ENCODE results near the gene C5orf34.
"Not testable (repeated sequence)": the region's sequence is repeated elsewhere in the genome, so short reads cannot be mapped to it uniquely, and the experiment has no call there.

C5orf34 gene

GRCh38 chr5:43551731-43552130, 36.8 kb upstream of the C5orf34 start:
- Histone ChIP-seq H3K4me3 (ENCODE audit: low read depth, low read length) (no peak overlapping the region), H3K4me1 (ENCODE audit: control insufficient read depth, insufficient read depth, low read length, unreplicated experiment) (peaks cover 21% of the 10 kb centered on the region), H3K36me3 (ENCODE audit: insufficient read depth, low read length) (peaks cover 35% of the 10 kb centered on the region), H3K27ac (ENCODE audit: low read depth, low read length) (no peak overlapping the region), H3K79me2 (ENCODE audit: control insufficient read depth, insufficient read depth, low read length, unreplicated experiment) (peaks cover 66% of the 10 kb centered on the region), H2AFZ (ENCODE audit: low read length, unreplicated experiment) (no peak overlapping the region), H3K27me3 (ENCODE audit: insufficient read depth, low read length) (no peaks in the 10 kb centered on the region)

GRCh38 chr5:43549272-43549671, 34.3 kb upstream of the C5orf34 start:
- not testable (repeated sequence) for H2AFZ ChIP-seq (ENCODE audit: low read length, unreplicated experiment); H3K27me3 ChIP-seq (ENCODE audit: insufficient read depth, low read length); H3K27ac ChIP-seq (ENCODE audit: low read depth, low read length); H3K4me1 ChIP-seq (ENCODE audit: control insufficient read depth, insufficient read depth, low read length, unreplicated experiment); H3K4me3 ChIP-seq (ENCODE audit: low read depth, low read length)
- Histone ChIP-seq H3K79me2 (ENCODE audit: control insufficient read depth, insufficient read depth, low read length, unreplicated experiment) (peaks cover 48% of the 10 kb centered on the region), H3K36me3 (ENCODE audit: insufficient read depth, low read length) (peaks cover 45% of the 10 kb centered on the region)

- peaks cover 37% of the 10 kb centered on the region for H3K36me3 ChIP-seq (ENCODE audit: insufficient read depth, low read length)
- peaks cover 41% of the 10 kb centered on the region for H3K79me2 ChIP-seq (ENCODE audit: control insufficient read depth, insufficient read depth, low read length, unreplicated experiment)
- H3K27me3 ChIP-seq (ENCODE audit: insufficient read depth, low read length), result no peaks in the 10 kb centered on the region
- no peak overlapping the region for H2AFZ ChIP-seq (ENCODE audit: low read length, unreplicated experiment)
- H3K27ac ChIP-seq (ENCODE audit: low read depth, low read length), result no peak overlapping the region
- H3K4me1 ChIP-seq (ENCODE audit: control insufficient read depth, insufficient read depth, low read length, unreplicated experiment), result no peaks in the 10 kb centered on the region
- H3K4me3 ChIP-seq (ENCODE audit: low read depth, low read length), result no peak overlapping the region
Measured at GRCh38 chr5:43548358-43548757, 33.4 kb upstream of the C5orf34 start.

- Histone ChIP-seq H3K27me3 (ENCODE audit: insufficient read depth, low read length) (no peaks in the 10 kb centered on the region), H3K36me3 (ENCODE audit: insufficient read depth, low read length) (peaks cover 32% of the 10 kb centered on the region), H3K27ac (ENCODE audit: low read depth, low read length) (no peak overlapping the region), H3K4me3 (ENCODE audit: low read depth, low read length) (no peak overlapping the region), H2AFZ (ENCODE audit: low read length, unreplicated experiment) (no peak overlapping the region), H3K4me1 (ENCODE audit: control insufficient read depth, insufficient read depth, low read length, unreplicated experiment) (no peaks in the 10 kb centered on the region), H3K79me2 (ENCODE audit: control insufficient read depth, insufficient read depth, low read length, unreplicated experiment) (peaks cover 32% of the 10 kb centered on the region)
Measured at GRCh38 chr5:43547532-43547931, 32.6 kb upstream of the C5orf34 start.

- peaks cover 35% of the 10 kb centered on the region for H3K36me3 ChIP-seq (ENCODE audit: insufficient read depth, low read length)
- peaks cover 5% of the 10 kb centered on the region for H3K79me2 ChIP-seq (ENCODE audit: control insufficient read depth, insufficient read depth, low read length, unreplicated experiment)
- H3K4me3 ChIP-seq (ENCODE audit: low read depth, low read length), result no peak overlapping the region
- no peak overlapping the region for H3K27ac ChIP-seq (ENCODE audit: low read depth, low read length)
- no peaks in the 10 kb centered on the region for H3K4me1 ChIP-seq (ENCODE audit: control insufficient read depth, insufficient read depth, low read length, unreplicated experiment)
- no peaks in the 10 kb centered on the region for H3K27me3 ChIP-seq (ENCODE audit: insufficient read depth, low read length)
- no peak overlapping the region for H2AFZ ChIP-seq (ENCODE audit: low read length, unreplicated experiment)
Measured at GRCh38 chr5:43543434-43543833, 28.5 kb upstream of the C5orf34 start.

- H3K79me2 ChIP-seq (ENCODE audit: control insufficient read depth, insufficient read depth, low read length, unreplicated experiment), result peaks cover 5% of the 10 kb centered on the region
- no peaks in the 10 kb centered on the region for H3K4me1 ChIP-seq (ENCODE audit: control insufficient read depth, insufficient read depth, low read length, unreplicated experiment)
- H3K27me3 ChIP-seq (ENCODE audit: insufficient read depth, low read length), result no peaks in the 10 kb centered on the region
- H3K4me3 ChIP-seq (ENCODE audit: low read depth, low read length), result no peak overlapping the region
- H2AFZ ChIP-seq (ENCODE audit: low read length, unreplicated experiment), result no peak overlapping the region
- no peak overlapping the region for H3K27ac ChIP-seq (ENCODE audit: low read depth, low read length)
- peaks cover 29% of the 10 kb centered on the region for H3K36me3 ChIP-seq (ENCODE audit: insufficient read depth, low read length)
Measured at GRCh38 chr5:43540746-43541145, 25.8 kb upstream of the C5orf34 start.

GRCh38 chr5:43536972-43537371, 22.0 kb upstream of the C5orf34 start:
- Histone ChIP-seq H3K27me3 (ENCODE audit: insufficient read depth, low read length) (no peaks in the 10 kb centered on the region), H3K4me1 (ENCODE audit: control insufficient read depth, insufficient read depth, low read length, unreplicated experiment) (no peaks in the 10 kb centered on the region), H3K4me3 (ENCODE audit: low read depth, low read length) (no peak overlapping the region), H2AFZ (ENCODE audit: low read length, unreplicated experiment) (no peak overlapping the region), H3K79me2 (ENCODE audit: control insufficient read depth, insufficient read depth, low read length, unreplicated experiment) (no peaks in the 10 kb centered on the region), H3K27ac (ENCODE audit: low read depth, low read length) (no peak overlapping the region), H3K36me3 (ENCODE audit: insufficient read depth, low read length) (peaks cover 40% of the 10 kb centered on the region)

GRCh38 chr5:43533646-43534045, 18.7 kb upstream of the C5orf34 start:
- Histone ChIP-seq H3K4me1 (ENCODE audit: control insufficient read depth, insufficient read depth, low read length, unreplicated experiment) (no peaks in the 10 kb centered on the region), H3K4me3 (ENCODE audit: low read depth, low read length) (no peak overlapping the region), H3K36me3 (ENCODE audit: insufficient read depth, low read length) (peaks cover 52% of the 10 kb centered on the region), H3K27me3 (ENCODE audit: insufficient read depth, low read length) (no peaks in the 10 kb centered on the region), H2AFZ (ENCODE audit: low read length, unreplicated experiment) (no peak overlapping the region), H3K79me2 (ENCODE audit: control insufficient read depth, insufficient read depth, low read length, unreplicated experiment) (no peaks in the 10 kb centered on the region), H3K27ac (ENCODE audit: low read depth, low read length) (no peak overlapping the region)

- H3K36me3 ChIP-seq (ENCODE audit: insufficient read depth, low read length), result peaks cover 53% of the 10 kb centered on the region
- H3K79me2 ChIP-seq (ENCODE audit: control insufficient read depth, insufficient read depth, low read length, unreplicated experiment), result no peaks in the 10 kb centered on the region
- H3K4me3 ChIP-seq (ENCODE audit: low read depth, low read length), result no peak overlapping the region
- H3K27ac ChIP-seq (ENCODE audit: low read depth, low read length), result no peak overlapping the region
- H2AFZ ChIP-seq (ENCODE audit: low read length, unreplicated experiment), result no peak overlapping the region
- no peaks in the 10 kb centered on the region for H3K27me3 ChIP-seq (ENCODE audit: insufficient read depth, low read length)
- no peaks in the 10 kb centered on the region for H3K4me1 ChIP-seq (ENCODE audit: control insufficient read depth, insufficient read depth, low read length, unreplicated experiment)
Measured at GRCh38 chr5:43530648-43531047, 15.7 kb upstream of the C5orf34 start.

GRCh38 chr5:43523662-43524072, 8.7 kb upstream of the C5orf34 start:
- Histone ChIP-seq H3K79me2 (ENCODE audit: control insufficient read depth, insufficient read depth, low read length, unreplicated experiment) (no peaks in the 10 kb centered on the region), H3K27me3 (ENCODE audit: insufficient read depth, low read length) (no peaks in the 10 kb centered on the region), H3K36me3 (ENCODE audit: insufficient read depth, low read length) (peaks cover 19% of the 10 kb centered on the region), H2AFZ (ENCODE audit: low read length, unreplicated experiment) (no peak overlapping the region), H3K4me1 (ENCODE audit: control insufficient read depth, insufficient read depth, low read length, unreplicated experiment) (no peaks in the 10 kb centered on the region), H3K27ac (ENCODE audit: low read depth, low read length) (no peak overlapping the region), H3K4me3 (ENCODE audit: low read depth, low read length) (no peak overlapping the region)

GRCh38 chr5:43520615-43521014, 5.7 kb upstream of the C5orf34 start:
- no peaks in the 10 kb centered on the region for H3K27me3 ChIP-seq (ENCODE audit: insufficient read depth, low read length)
- H3K36me3 ChIP-seq (ENCODE audit: insufficient read depth, low read length), result 0 out of 2 replicates have a peak, but pooled peaks cover 7% of the 10 kb centered on the region
- H3K79me2 ChIP-seq (ENCODE audit: control insufficient read depth, insufficient read depth, low read length, unreplicated experiment), result no peaks in the 10 kb centered on the region
- no peak overlapping the region for H2AFZ ChIP-seq (ENCODE audit: low read length, unreplicated experiment)
- H3K4me1 ChIP-seq (ENCODE audit: control insufficient read depth, insufficient read depth, low read length, unreplicated experiment), result no peaks in the 10 kb centered on the region
- no peak overlapping the region for H3K27ac ChIP-seq (ENCODE audit: low read depth, low read length)
- no peak overlapping the region for H3K4me3 ChIP-seq (ENCODE audit: low read depth, low read length)
